Nephron (organoid): Measurements from ENCODE around the gene DNAJC18.

Experiments
- H3K27ac Mint-ChIP-seq, 3 experiments: 2 replicates each; pipeline ENCODE4 v1.8.0; 2020; ENCODE audit warnings: mixed read lengths in 3 of 3, mild to moderate bottlenecking in 2 of 3, moderate library complexity in 1 of 3
- H3K27me3 Mint-ChIP-seq: 2 replicates; pipeline ENCODE4 v1.8.0; 2021; ENCODE audit warnings: low read depth, mild to moderate bottlenecking, moderate library complexity, mixed read lengths
- H3K36me3 Mint-ChIP-seq: 2 replicates; pipeline ENCODE4 v1.8.0; 2020; ENCODE audit warnings: low read depth, mixed read lengths
- H3K4me1 Mint-ChIP-seq: 2 replicates; pipeline ENCODE4 v1.8.0; 2020; ENCODE audit warnings: mixed read lengths
- H3K4me3 Mint-ChIP-seq, 3 experiments: 2 replicates each; pipeline ENCODE4 v1.8.0; 2020; ENCODE audit warnings: mild to moderate bottlenecking in 3 of 3, mixed read lengths in 3 of 3, moderate library complexity in 2 of 3
- H3K9me3 Mint-ChIP-seq: 2 replicates; pipeline ENCODE4 v1.8.0; 2020; ENCODE audit warnings: mixed read lengths
- TF ChIP-seq, protein P1 (sequence below), 3 experiments: fragments of 200-600 bp; sonication (generic); IDR thresholded peaks; one replicate each; pipeline ENCODE4 v1.5.0; 2021; ENCODE audit warnings: antibody characterized with exemption in 3 of 3; ENCODE audit not compliant: unreplicated experiment in 3 of 3

DNAJC18 gene

GRCh38 chr5:139422307-139422893, 16.9 kb downstream of the DNAJC18 start:
- Mint-ChIP-seq H3K27me3 (no peaks in the 10 kb centered on the region), H3K9me3 (no peaks in the 10 kb centered on the region), H3K36me3 (peaks cover 57% of the 10 kb centered on the region), H3K4me1 (peaks cover 36% of the 10 kb centered on the region), H3K27ac (peak overlapping the region; percentile 4 to 40 (median 8)), H3K4me3 (no peak overlapping the region)
- TF ChIP-seq, protein P1, sequence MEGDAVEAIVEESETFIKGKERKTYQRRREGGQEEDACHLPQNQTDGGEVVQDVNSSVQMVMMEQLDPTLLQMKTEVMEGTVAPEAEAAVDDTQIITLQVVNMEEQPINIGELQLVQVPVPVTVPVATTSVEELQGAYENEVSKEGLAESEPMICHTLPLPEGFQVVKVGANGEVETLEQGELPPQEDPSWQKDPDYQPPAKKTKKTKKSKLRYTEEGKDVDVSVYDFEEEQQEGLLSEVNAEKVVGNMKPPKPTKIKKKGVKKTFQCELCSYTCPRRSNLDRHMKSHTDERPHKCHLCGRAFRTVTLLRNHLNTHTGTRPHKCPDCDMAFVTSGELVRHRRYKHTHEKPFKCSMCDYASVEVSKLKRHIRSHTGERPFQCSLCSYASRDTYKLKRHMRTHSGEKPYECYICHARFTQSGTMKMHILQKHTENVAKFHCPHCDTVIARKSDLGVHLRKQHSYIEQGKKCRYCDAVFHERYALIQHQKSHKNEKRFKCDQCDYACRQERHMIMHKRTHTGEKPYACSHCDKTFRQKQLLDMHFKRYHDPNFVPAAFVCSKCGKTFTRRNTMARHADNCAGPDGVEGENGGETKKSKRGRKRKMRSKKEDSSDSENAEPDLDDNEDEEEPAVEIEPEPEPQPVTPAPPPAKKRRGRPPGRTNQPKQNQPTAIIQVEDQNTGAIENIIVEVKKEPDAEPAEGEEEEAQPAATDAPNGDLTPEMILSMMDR (IDR thresholded peaks at IDR 0.05; ENCODE audit: unreplicated experiment in 3 of 3): peak; percentile 80 to 90 (median 82)

DNA sequence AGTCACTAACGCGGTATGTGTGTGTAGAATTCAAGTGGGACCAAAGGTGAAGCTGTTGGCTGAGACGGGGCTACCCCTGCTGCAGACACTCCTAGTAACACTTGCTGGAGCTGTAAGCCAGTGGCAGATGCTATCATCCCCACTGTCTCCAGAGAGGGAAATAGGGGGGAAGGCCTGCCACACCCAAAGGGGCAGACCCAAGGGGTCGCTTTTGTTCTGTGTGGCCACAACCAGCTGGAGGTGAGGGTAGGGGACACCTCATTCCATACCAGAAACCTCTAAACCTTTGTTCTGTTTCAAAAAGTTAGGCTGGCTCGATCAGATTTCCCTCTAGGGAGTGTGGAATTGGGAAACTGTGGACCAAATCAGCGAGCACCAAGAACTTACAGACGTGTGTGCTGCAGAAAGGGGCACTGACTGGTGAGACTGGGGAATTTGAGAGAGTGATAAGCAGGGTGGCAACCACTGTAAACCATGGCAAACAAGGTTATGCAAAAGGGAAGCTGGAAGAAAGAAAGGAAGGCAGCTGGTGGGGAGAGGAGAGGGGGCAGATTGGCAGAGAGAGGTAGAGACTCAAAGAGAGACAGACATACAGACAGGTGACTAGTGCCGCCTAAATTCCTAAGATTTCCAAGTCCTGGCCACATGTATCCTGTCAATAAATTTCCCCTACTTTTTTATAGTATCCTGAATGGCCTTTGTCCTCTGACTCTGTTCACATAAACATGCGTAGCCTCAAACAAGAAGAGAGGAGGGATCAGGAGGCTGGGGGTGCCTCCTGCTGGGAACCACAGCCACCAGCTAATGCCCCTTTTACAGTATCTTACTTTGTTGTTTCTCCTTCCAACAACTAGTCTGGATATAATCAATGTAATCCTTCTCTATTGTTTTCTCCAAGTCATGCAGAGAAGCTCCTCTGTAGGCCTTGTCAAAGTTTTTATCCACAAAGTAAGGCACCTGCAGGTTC, 19.8 kb downstream of the DNAJC18 start:
- Mint-ChIP-seq H3K4me1 (peaks cover 55% of the 10 kb centered on the region), H3K36me3 (peaks cover 45% of the 10 kb centered on the region), H3K9me3 (no peaks in the 10 kb centered on the region), H3K27ac (peak overlapping the region; percentile 6 to 64 (median 46)), H3K27me3 (no peaks in the 10 kb centered on the region), H3K4me3 (no peak overlapping the region)
- TF ChIP-seq, protein P1 (IDR thresholded peaks at IDR 0.05; ENCODE audit: unreplicated experiment in 3 of 3): no peak

DNA sequence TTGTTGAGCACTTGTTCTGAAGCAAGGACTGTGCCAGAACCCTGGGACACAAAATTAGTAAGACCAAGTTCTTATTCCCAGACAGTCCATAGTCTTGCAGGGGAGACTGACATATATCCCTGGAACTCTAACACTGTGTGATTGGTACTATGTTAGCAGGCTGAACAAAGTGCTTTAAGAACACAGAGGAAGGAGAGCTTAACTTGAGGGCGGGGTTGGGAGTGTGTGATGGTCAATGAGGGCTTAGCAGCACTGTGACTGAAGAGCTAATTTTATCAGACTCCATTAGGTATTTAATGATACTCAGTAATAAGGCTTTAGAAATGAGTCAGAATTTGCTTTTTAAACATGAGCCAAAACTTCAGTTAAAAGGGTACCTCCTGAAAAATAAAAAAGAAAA, 20.5 kb downstream of the DNAJC18 start:
- Mint-ChIP-seq H3K36me3 (peaks cover 41% of the 10 kb centered on the region), H3K9me3 (no peaks in the 10 kb centered on the region), H3K4me3 (peak overlapping the region in 1 of 3 experiments; percentile 10), H3K27me3 (no peaks in the 10 kb centered on the region), H3K27ac (peak overlapping the region in 2 of 3 experiments; percentile 26 to 38), H3K4me1 (peaks cover 56% of the 10 kb centered on the region)
- TF ChIP-seq, protein P1 (IDR thresholded peaks at IDR 0.05; ENCODE audit: unreplicated experiment in 3 of 3): no peak

GRCh38 chr5:139417214-139417613, 22.1 kb downstream of the DNAJC18 start:
- TF ChIP-seq, protein P1 (IDR thresholded peaks at IDR 0.05; ENCODE audit: unreplicated experiment in 3 of 3): no peak
- no peaks in the 10 kb centered on the region for H3K27me3 Mint-ChIP-seq
- peaks cover 63% of the 10 kb centered on the region for H3K4me1 Mint-ChIP-seq
- H3K9me3 Mint-ChIP-seq: no peaks in the 10 kb centered on the region
- peak overlapping the region in 1 of 3 experiments; percentile 12 for H3K4me3 Mint-ChIP-seq
- peaks cover 45% of the 10 kb centered on the region for H3K36me3 Mint-ChIP-seq
- peak overlapping the region; percentile 60 to 77 (median 68) for H3K27ac Mint-ChIP-seq

GRCh38 chr5:139416651-139417050, 22.7 kb downstream of the DNAJC18 start:
- TF ChIP-seq, protein P1 (IDR thresholded peaks at IDR 0.05; ENCODE audit: unreplicated experiment in 3 of 3): no peak
- Mint-ChIP-seq H3K9me3 (no peaks in the 10 kb centered on the region), H3K27ac (peak overlapping the region; percentile 60 to 77 (median 68)), H3K36me3 (peaks cover 46% of the 10 kb centered on the region), H3K4me1 (peaks cover 65% of the 10 kb centered on the region), H3K4me3 (no peak overlapping the region), H3K27me3 (no peaks in the 10 kb centered on the region)
